Left lung (tissue), 10 donors: ENCODE measurements around the gene KCTD14. TPM values are rescaled to one million over a fixed set of nuclear protein-coding genes. Genes with fewer than 3 reads are reported as not detected.
A peak's percentile ranks its signal among the peaks of the same experiment; 100 is the strongest.
"Not testable (repeated sequence)": the region's sequence is repeated elsewhere in the genome, so short reads cannot be mapped to it uniquely, and the experiment has no call there.

Source experiments
- ATAC-seq: fragments of 200-7000 bp; cut with Tn5 transposase; one replicate; pipeline ENCODE4 v1.9.1; 2020; ENCODE audit warnings: moderate library complexity
- DNase-seq, 4 donors: peaks; one replicate each; pipeline ENCODE4 v3.0.0-alpha.2; 2013 to 2020
- H3K27ac ChIP-seq, 2 donors: fragments of 200-600 bp; sonication (generic) in 1 of 2; one replicate each; pipeline versions ENCODE4 v1.5.0 to v1.8.0; 2020 to 2021
- H3K27me3 ChIP-seq, 2 donors: fragments of 200-600 bp; sonication (generic) in 1 of 2; one replicate each; pipeline versions ENCODE4 v1.5.0 to v1.8.0; 2020 to 2021
- H3K36me3 ChIP-seq, 2 donors: fragments of 200-600 bp; sonication (generic) in 1 of 2; one replicate each; pipeline versions ENCODE4 v1.5.0 to v1.8.0; 2020 to 2021
- H3K4me1 ChIP-seq, 2 donors: fragments of 200-600 bp; one replicate each; pipeline ENCODE4 v1.8.0; 2021
- H3K4me3 ChIP-seq, 2 donors: fragments of 200-600 bp; sonication (generic) in 1 of 2; one replicate each; pipeline versions ENCODE4 v1.5.0 to v1.8.0; 2020 to 2021; ENCODE audit warnings: mild to moderate bottlenecking in 1 of 2
- H3K9me3 ChIP-seq, 2 donors: fragments of 200-600 bp; sonication (generic) in 1 of 2; one replicate each; pipeline versions ENCODE4 v1.5.0 to v1.8.0; 2020 to 2021
- CTCF ChIP-seq, 2 donors: fragments of 200-600 bp; sonication (generic) in 1 of 2; IDR thresholded peaks; one replicate each; pipeline versions ENCODE4 v1.5.0 to v1.8.0; 2021; ENCODE audit warnings: antibody characterized with exemption in 2 of 2
- intact Hi-C, 2 donors: fragments of 100-400 bp; cut with DNase I; formaldehyde crosslinking; loops; one replicate each; pipeline versions ENCODE4 v1.11.2 to v1.14.2; 2022
- polyA plus RNA-seq, 6 donors: library from polyadenylated mRNA; unstranded; fragments of 120-200 nt; gene quantifications; one replicate each; pipeline ENCODE4 v1.2.1, GENCODE V29; 2013; ENCODE audit not compliant: insufficient read length in 6 of 6
- total RNA-seq, 2 donors: library from RNA; stranded (reverse); fragmentation: NEBNext Ultra II Directional; extraction: Animal tissue kit (Norgen Biotek cat#: 25700); gene quantifications; one replicate each; pipeline ENCODE4 v1.2.1, GENCODE V29; 2021
- donor health status: DM: no; HTN: yes; CAD: no.
- donor health status: DM: no; HTN: no; CAD: no.

KCTD14 gene
- total and polyA plus RNA-seq, 8 donors = 6.5 to 19.2 (median 8.8) TPM

DNA sequence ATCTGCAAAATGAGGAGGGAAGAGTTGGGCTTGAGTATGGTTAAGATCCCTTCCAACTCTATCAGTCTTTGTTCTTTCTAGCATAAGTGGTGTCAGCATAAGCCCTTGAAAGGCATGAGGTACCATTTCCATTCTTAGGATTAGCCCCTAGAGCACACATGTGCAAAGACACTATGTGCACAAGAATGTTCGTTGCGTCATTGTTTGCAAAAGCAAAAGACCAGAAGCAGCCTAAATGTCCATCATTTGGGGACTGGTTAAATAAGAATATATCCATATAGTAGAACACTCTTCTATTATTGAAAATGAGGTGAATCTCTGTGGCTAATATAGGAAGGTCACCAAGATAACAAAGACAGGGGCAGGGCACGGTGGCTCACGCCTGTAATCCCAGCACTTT is 10.0 kb upstream of the KCTD14 start:
- Histone ChIP-seq H3K9me3 (no peaks in the 10 kb centered on the region), H3K4me3 (no peak overlapping the region), H3K27ac (no peak overlapping the region), H3K4me1 (peaks cover 7% of the 10 kb centered on the region in 2 donors), H3K27me3 (no peaks in the 10 kb centered on the region), H3K36me3 (no peaks in the 10 kb centered on the region)
- DNase-seq (no peak), ATAC-seq (no peak)
- no peak for TF ChIP-seq CTCF (IDR thresholded peaks at IDR 0.05)
- intact Hi-C loops = no loop called here

- H3K9me3 ChIP-seq = no peaks in the 10 kb centered on the region
- no peak for ATAC-seq
- no peak overlapping the region for H3K27ac ChIP-seq
- H3K27me3 ChIP-seq = no peaks in the 10 kb centered on the region
- no peak for DNase-seq
- no peak for TF ChIP-seq CTCF (IDR thresholded peaks at IDR 0.05)
- H3K4me1 ChIP-seq = peaks cover 7% of the 10 kb centered on the region in 2 donors
- intact Hi-C loops = no loop called here
- no peak overlapping the region for H3K4me3 ChIP-seq
- no peaks in the 10 kb centered on the region for H3K36me3 ChIP-seq
Measured at GRCh38 chr11:78032090-78032489, 9.0 kb upstream of the KCTD14 start.

- H3K36me3 ChIP-seq = no peaks in the 10 kb centered on the region
- ATAC-seq (no peak), DNase-seq (no peak)
- intact Hi-C loops = no loop called here
- no peak for TF ChIP-seq CTCF (IDR thresholded peaks at IDR 0.05)
- H3K4me1 ChIP-seq = peaks cover 7% of the 10 kb centered on the region in 2 donors
- H3K4me3 ChIP-seq = no peak overlapping the region
- no peak overlapping the region for H3K27ac ChIP-seq
- H3K9me3 ChIP-seq = no peaks in the 10 kb centered on the region
- no peaks in the 10 kb centered on the region for H3K27me3 ChIP-seq
Measured at GRCh38 chr11:78031629-78032028, 8.6 kb upstream of the KCTD14 start.

DNA sequence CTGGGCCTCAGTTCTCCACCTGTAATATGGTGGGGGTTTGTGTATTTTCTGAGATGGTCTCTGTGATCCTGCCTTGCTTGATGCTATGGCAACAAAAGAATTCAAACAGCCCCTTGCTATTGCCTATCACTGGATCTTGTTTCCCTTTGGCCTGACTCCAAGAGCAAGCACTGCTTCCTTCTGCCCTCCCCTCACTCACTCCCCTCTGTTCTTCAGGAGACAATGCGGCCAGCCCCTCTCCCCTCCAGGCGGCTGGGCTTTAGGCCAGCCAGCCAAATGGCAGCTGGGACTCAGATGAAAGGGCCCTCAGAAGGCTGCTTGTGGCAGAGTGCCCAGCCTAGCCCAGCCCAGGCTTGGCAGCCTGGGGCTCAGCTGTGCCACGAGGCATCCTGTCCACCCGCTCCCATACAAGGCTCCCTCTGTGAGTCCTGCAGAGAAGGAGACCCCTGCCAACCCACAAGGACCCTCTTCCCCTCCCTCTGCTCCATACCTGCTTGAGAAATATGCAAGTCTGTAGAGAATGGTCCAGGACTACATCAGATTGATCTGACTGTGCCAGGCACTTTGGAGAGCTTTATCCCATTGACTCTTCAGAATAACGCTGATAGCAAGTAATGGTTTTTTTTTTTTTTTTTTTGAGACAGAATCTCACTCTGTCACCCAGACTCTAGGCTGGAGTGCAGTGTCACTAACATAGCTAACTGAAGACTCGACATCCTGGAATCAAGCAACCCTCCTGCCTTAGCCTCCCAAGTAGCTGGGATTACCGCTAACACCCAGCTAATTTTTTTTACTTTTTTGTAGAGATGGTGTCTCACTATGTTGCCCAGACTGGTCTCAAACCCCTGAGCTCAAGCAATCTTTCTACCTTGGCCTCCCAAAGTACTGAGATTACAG is 7.6 kb upstream of the KCTD14 start:
- Histone ChIP-seq H3K4me3 (no peak overlapping the region), H3K27me3 (no peaks in the 10 kb centered on the region), H3K9me3 (no peaks in the 10 kb centered on the region), H3K27ac (peak overlapping the region in 1 of 2 donors; percentile 23), H3K4me1 (peaks cover 7% of the 10 kb centered on the region in 2 donors), H3K36me3 (no peaks in the 10 kb centered on the region)
- DNase-seq = peak; percentile 72 to 97 (median 88)
- intact Hi-C loops = no loop called here
- ATAC-seq = peak; percentile 96
- no peak for TF ChIP-seq CTCF (IDR thresholded peaks at IDR 0.05)

- H3K9me3 ChIP-seq, H3K4me3 ChIP-seq, ATAC-seq, H3K4me1 ChIP-seq, intact Hi-C loops, DNase-seq, H3K27ac ChIP-seq, H3K27me3 ChIP-seq, H3K36me3 ChIP-seq: not testable (repeated sequence)
Measured at GRCh38 chr11:78028423-78028822, 5.3 kb upstream of the KCTD14 start.
